NCI-H524 (cell line): ENCODE data around the gene CDCP2.
"Not testable (repeated sequence)": the region's sequence is repeated elsewhere in the genome, so short reads cannot be mapped to it uniquely, and the experiment has no call there.

Experiments used
- DNase-seq, 2 experiments: peaks; one replicate each; lab custom pipeline; 2025; lab: John Stamatoyannopoulos, UW

Gene CDCP2

DNA sequence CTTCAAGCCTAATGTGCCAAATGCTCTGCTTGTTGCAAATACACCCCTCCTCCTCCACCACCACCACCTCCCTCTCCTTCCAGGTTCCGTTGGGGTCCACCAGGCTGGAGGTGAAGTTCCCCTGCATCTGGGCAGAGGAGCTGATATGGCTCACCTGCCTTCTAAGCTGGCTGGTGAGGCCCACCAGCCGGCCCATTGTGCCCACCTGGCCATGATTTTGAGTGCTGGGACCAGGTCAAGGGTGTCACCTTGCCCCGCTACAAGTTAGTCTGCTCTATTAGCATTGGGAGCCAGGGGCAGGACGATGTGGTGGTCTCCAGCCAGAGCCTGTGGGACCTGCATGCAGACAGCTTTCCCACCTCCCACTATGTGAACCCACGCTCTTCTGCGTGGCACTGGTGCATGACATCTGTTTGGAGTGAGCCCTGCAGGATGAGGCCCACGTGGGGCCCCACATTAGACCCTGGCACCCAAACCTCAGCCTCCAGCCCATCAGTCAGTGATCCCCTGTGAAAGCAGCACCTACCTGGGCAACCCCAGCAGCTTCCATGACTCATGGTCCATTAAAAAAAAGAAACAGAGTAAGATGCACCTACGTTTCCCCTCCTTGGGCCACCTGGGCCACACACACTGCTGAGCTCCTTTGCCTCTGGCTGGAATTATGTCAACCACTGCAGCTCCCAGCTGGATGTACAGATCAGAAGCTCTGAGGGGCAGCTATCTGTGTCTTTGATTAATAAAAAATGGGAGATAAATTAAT, 15.6 kb upstream of the CDCP2 start:
- DNase-seq = no peak

- no peak for DNase-seq
These were observed 14.8 kb upstream of the CDCP2 start for GRCh38 chr1:54167422-54168139.

DNA sequence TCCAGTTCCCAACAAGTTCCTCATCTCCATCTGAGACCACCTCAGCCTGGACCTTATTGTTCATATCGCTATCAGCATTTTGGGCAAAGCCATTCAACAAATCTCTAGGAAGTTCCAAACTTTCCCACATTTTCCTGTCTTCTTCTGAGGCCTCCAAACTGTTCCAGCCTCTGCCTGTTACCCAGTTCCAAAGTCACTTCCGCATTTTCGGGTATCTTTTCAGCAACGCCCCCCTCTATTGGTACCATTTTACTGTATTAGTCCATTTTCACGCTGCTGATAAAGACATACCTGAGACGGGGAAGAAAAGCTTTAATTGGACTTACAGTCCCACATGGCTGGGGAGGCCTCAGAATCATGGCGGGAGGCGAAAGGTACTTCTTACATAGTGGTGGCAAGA, 13.6 kb upstream of the CDCP2 start:
- DNase-seq = not testable (repeated sequence)

DNA sequence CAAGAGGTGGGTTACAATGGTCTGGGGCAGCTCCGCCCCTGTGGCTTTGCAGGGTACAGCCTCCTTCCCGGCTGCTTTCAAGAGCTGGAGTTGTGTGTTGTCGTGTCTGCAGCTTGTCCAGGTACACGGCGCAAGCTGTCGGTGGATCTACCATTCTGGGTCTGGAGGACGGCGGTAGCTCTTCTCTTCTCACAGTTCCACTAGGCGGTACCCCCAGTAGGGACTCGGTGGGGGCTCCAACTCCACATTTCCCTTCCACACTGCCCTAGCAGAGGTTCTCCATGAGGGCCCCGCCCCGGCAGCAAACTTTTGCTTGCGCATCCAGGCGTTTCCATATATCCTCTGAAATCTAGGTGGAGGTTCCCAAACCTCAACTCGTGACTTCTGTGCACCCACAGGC, 12.3 kb upstream of the CDCP2 start:
- DNase-seq = no peak

DNA sequence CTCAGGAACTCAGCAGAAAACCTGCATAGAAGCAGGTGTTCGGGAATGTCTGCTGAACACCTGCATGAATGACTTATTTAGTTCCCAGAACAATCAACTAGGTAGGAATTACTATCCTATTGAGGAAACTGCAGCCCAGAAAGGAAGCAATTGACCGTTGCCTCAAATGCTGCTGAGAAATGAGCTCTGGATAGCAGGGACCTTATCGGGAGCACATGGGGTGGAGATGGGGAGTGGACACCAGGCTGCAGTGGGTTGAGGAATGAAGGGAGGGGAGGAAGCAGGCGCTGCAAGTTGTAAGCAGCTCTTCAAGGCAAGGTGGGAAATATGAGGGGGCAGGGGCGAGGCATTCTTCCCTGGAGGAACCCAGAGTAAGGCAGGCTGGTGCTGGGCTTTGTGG, 10.8 kb upstream of the CDCP2 start:
- DNase-seq = no peak

DNA sequence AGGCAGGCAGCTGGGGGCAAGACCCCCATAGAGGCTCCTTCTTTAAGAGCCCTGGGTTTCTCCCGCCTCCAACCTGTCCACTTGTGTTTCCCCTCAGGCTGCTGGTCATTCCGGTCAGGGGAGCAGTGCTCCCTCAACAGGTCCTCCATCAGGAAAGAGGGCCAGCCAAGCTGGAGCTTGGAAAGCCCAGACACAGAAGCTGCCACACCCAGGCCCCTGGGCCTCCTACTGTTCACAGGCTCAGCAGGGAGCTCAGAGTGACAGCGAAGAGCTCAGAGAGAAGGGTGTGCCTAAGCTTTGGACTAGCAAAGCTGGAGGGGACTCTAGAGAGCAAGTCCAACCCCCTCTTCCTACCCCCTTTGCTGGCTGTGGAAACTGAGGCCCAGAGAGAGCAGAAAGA, 10.3 kb upstream of the CDCP2 start:
- no peak for DNase-seq

- DNase-seq = no peak
These were observed 8.8 kb upstream of the CDCP2 start for GRCh38 chr1:54161495-54162168.

- DNase-seq = no peak
These were observed 7.6 kb upstream of the CDCP2 start for GRCh38 chr1:54160351-54160750.

- DNase-seq = no peak
These were observed 7.0 kb upstream of the CDCP2 start for GRCh38 chr1:54159733-54160316.

- no peak for DNase-seq
These were observed 5.3 kb upstream of the CDCP2 start for GRCh38 chr1:54158071-54158470.

GRCh38 chr1:54157401-54157800, 4.6 kb upstream of the CDCP2 start:
- no peak for DNase-seq

DNA sequence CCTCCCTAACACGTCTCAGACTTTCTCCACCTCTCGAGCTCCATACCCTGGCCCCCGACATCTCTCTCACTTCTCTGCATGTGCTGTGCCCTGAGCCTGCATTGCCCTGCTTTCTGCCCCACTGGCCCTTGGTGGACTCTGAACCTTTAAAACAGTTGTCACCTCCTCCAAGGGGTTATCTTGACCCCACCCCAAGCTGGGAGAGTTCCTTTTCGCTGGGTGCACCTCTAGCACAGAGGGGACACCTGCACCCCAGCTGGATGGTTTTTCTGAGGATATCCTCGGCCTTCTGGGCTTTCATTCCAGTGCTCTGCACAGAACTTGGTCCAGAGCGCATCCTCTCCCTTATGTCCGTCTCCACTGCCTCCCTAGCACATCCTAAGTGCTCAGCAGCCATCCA, 4.2 kb upstream of the CDCP2 start:
- no peak for DNase-seq

- DNase-seq = no peak
These were observed 3.4 kb upstream of the CDCP2 start for GRCh38 chr1:54156201-54156600.

GRCh38 chr1:54153535-54154439, 987 bp upstream of the CDCP2 start:
- DNase-seq = peak; percentile 42 to 68

GRCh38 chr1:54151013-54151412, 1.8 kb downstream of the CDCP2 start:
- no peak for DNase-seq

DNA sequence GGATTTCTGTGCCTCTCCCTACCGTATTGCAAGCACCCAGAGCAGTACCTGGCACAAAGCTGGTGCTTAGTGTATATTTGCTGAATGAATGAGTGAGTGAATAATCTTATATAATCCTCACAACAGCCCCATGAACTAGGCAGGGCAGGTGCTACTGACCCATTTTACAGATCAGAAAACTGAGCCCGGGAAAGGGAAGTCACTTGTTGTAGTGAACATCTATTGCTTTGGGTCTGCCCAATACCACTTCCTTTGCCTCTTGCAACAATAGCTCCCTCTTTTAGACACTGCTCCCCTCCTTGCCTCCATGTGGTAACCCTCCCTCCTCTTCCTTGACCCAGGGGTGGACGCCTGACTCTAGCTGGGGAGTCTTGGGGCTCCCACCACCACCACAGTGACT, 3.1 kb downstream of the CDCP2 start:
- no peak for DNase-seq

DNA sequence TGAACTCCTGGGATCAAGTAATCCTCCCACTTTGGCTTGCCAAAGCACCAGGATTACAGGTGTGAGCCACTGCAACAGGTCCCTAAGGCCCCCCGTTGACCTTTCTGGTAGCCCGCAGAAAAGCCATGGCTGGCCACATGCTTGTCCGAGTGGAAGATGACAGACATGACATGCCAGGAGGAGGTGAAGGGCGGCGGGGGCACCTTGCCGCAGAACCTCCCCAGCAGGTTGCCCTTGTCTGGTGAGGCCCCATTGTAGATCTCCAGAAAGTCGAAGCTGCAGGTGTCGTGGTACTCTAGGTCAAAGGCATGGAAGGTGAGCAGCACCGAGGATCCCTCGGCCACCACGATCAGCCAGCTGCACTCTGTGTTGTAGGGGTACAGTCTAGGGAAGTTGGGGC, 8.4 kb downstream of the CDCP2 start:
- no peak for DNase-seq

- DNase-seq = no peak
These were observed 10.5 kb downstream of the CDCP2 start for GRCh38 chr1:54142146-54142900.

DNA sequence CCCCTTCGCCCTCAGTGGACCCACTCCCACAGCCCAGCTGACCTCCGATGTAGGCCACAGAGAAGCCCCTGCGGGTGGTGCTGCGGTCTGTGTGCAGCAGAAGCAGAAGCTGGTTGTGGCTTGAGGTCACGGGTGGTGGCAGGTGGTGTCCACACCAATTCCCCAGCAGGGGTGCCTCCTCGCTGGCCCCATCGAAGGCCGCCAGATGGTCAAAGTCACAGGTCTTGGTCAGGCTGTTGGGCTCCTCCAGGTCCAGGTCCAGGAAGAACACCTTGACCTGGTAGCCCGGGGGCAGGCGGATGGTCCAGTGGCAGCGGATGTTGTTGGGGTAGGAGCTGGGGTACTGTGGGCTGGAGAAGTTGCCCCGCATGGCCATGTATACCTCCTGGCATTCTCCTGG, 13.1 kb downstream of the CDCP2 start:
- DNase-seq = no peak

- no peak for DNase-seq
These were observed 13.8 kb downstream of the CDCP2 start for GRCh38 chr1:54138994-54139393.

GRCh38 chr1:54137534-54138061, 15.2 kb downstream of the CDCP2 start:
- DNase-seq = peak in 1 of 2 experiments; percentile 11
